HS-27A (cell line): Measurements from ENCODE around the gene SLC35F3.
"Not testable (repeated sequence)": the region's sequence is repeated elsewhere in the genome, so short reads cannot be mapped to it uniquely, and the experiment has no call there.

Experiments
- DNase-seq: peaks from one replicate; pipeline ENCODE4 v3.0.0-alpha.2; 2012; ENCODE audit warnings: low read depth, missing footprints

SLC35F3 gene

GRCh38 chr1:234321231-234321630 lies 416.8 kb downstream of the SLC35F3 start:
- DNase-seq: no peak

GRCh38 chr1:234322097-234322496 lies 417.6 kb downstream of the SLC35F3 start:
- no peak for DNase-seq

- DNase-seq: no peak
Measured at GRCh38 chr1:234322979-234323378, 418.5 kb downstream of the SLC35F3 start.

GRCh38 chr1:234324821-234325220 lies 420.3 kb downstream of the SLC35F3 start:
- DNase-seq: no peak

GRCh38 chr1:234325878-234326496 lies 421.5 kb downstream of the SLC35F3 start:
- no peak for DNase-seq

- peak; percentile 15 for DNase-seq
Measured at GRCh38 chr1:234326497-234327366, 422.3 kb downstream of the SLC35F3 start.

GRCh38 chr1:234327577-234328164 lies 423.2 kb downstream of the SLC35F3 start:
- no peak for DNase-seq

GRCh38 chr1:234330843-234331215 lies 426.4 kb downstream of the SLC35F3 start:
- DNase-seq: no peak

GRCh38 chr1:234331507-234331906 lies 427.0 kb downstream of the SLC35F3 start:
- no peak for DNase-seq

GRCh38 chr1:234336359-234336758 lies 431.9 kb downstream of the SLC35F3 start:
- DNase-seq: no peak

- DNase-seq: no peak
Measured at GRCh38 chr1:234337233-234337632, 432.8 kb downstream of the SLC35F3 start.

- no peak for DNase-seq
Measured at GRCh38 chr1:234340528-234340927, 436.1 kb downstream of the SLC35F3 start.

GRCh38 chr1:234342774-234343173 lies 438.3 kb downstream of the SLC35F3 start:
- no peak for DNase-seq

GRCh38 chr1:234345237-234345636 lies 440.8 kb downstream of the SLC35F3 start:
- DNase-seq: no peak

GRCh38 chr1:234348964-234349363 lies 444.5 kb downstream of the SLC35F3 start:
- DNase-seq: no peak

- DNase-seq: no peak
Measured at GRCh38 chr1:234355782-234356510, 451.5 kb downstream of the SLC35F3 start.

GRCh38 chr1:234356615-234357269 lies 452.3 kb downstream of the SLC35F3 start:
- not testable (repeated sequence) for DNase-seq

- DNase-seq: no peak
Measured at GRCh38 chr1:234357831-234358230, 453.4 kb downstream of the SLC35F3 start.

- no peak for DNase-seq
Measured at GRCh38 chr1:234361102-234361603, 456.7 kb downstream of the SLC35F3 start.

- DNase-seq: no peak
Measured at GRCh38 chr1:234362558-234362957, 458.1 kb downstream of the SLC35F3 start.

GRCh38 chr1:234368320-234369032 lies 464.0 kb downstream of the SLC35F3 start:
- DNase-seq: no peak
